Astrocyte (in vitro differentiated cells and primary cell): Measurements from ENCODE around the gene IFT172. TPM values are rescaled to one million over a fixed set of nuclear protein-coding genes. Genes with fewer than 3 reads are reported as not detected.
A peak's percentile ranks its signal among the peaks of the same experiment; 100 is the strongest.
"Not testable (repeated sequence)": the region's sequence is repeated elsewhere in the genome, so short reads cannot be mapped to it uniquely, and the experiment has no call there.

Experiments
- DNase-seq: peaks from one replicate; pipeline ENCODE4 v3.0.0-alpha.2; 2010; ENCODE audit warnings: low read depth
- FAIRE-seq: peaks from 2 replicates; lab custom pipeline; 2011; peaks lifted over from hg19 to GRCh38; lab: Jason Lieb, UNC
- H2AFZ ChIP-seq: 2 replicates; pipeline ENCODE4 v1.6.0; 2012; ENCODE audit warnings: low read depth, low read length, inconsistent platforms
- H3K27ac ChIP-seq: 2 replicates; pipeline ENCODE4 v1.5.1; 2011; ENCODE audit warnings: low read depth, low read length, inconsistent platforms
- H3K27me3 ChIP-seq: 2 replicates; pipeline ENCODE4 v1.6.0; 2011; ENCODE audit warnings: low read length, inconsistent platforms; ENCODE audit not compliant: insufficient read depth
- H3K36me3 ChIP-seq: 2 replicates; pipeline ENCODE4 v1.5.1; 2011; ENCODE audit warnings: low read length, inconsistent platforms; ENCODE audit not compliant: insufficient read depth
- H3K4me1 ChIP-seq: 2 replicates; pipeline ENCODE4 v1.5.1; 2011; ENCODE audit warnings: low read length, inconsistent platforms; ENCODE audit not compliant: insufficient read depth
- H3K4me2 ChIP-seq: 2 replicates; pipeline ENCODE4 v1.6.0; 2012; ENCODE audit warnings: low read length, inconsistent platforms
- H3K4me3 ChIP-seq: 2 replicates; pipeline ENCODE4 v1.5.1; 2011; ENCODE audit warnings: low read depth, mild to moderate bottlenecking, low read length, inconsistent platforms; ENCODE audit not compliant: insufficient read depth
- H3K79me2 ChIP-seq: 2 replicates; pipeline ENCODE4 v1.6.0; 2012; ENCODE audit warnings: mild to moderate bottlenecking, low read length, inconsistent platforms; ENCODE audit not compliant: insufficient read depth
- H3K9ac ChIP-seq: 2 replicates; pipeline ENCODE4 v1.6.0; 2012; ENCODE audit warnings: mild to moderate bottlenecking, low read length, inconsistent platforms
- H3K9me3 ChIP-seq: 2 replicates; pipeline ENCODE4 v1.5.1; 2012; ENCODE audit warnings: low read depth, mild to moderate bottlenecking, low read length, inconsistent platforms; ENCODE audit not compliant: insufficient read depth
- H4K20me1 ChIP-seq: 2 replicates; pipeline ENCODE4 v1.6.0; 2012; ENCODE audit warnings: low read length, inconsistent platforms; ENCODE audit not compliant: insufficient read depth
- H3K27ac Mint-ChIP-seq: one replicate; pipeline ENCODE4 v1.8.0; 2021; ENCODE audit warnings: mild to moderate bottlenecking, mixed read lengths; ENCODE audit not compliant: unreplicated experiment
- H3K27me3 Mint-ChIP-seq: one replicate; pipeline ENCODE4 v1.8.0; 2021; ENCODE audit warnings: low read depth, mixed read lengths; ENCODE audit not compliant: unreplicated experiment
- H3K36me3 Mint-ChIP-seq: one replicate; pipeline ENCODE4 v1.8.0; 2021; ENCODE audit warnings: low read depth, mixed read lengths; ENCODE audit not compliant: unreplicated experiment
- H3K4me1 Mint-ChIP-seq: one replicate; pipeline ENCODE4 v1.8.0; 2021; ENCODE audit warnings: low read depth, mixed read lengths; ENCODE audit not compliant: unreplicated experiment
- H3K4me3 Mint-ChIP-seq: one replicate; pipeline ENCODE4 v1.8.0; 2021; ENCODE audit warnings: mild to moderate bottlenecking, moderate library complexity, mixed read lengths; ENCODE audit not compliant: unreplicated experiment
- H3K9me3 Mint-ChIP-seq: one replicate; pipeline ENCODE4 v1.8.0; 2021; ENCODE audit warnings: mild to moderate bottlenecking, mixed read lengths; ENCODE audit not compliant: unreplicated experiment
- CTCF ChIP-seq: IDR thresholded peaks from 2 replicates; pipeline ENCODE4 v1.5.1; 2011; ENCODE audit warnings: low read depth, mild to moderate bottlenecking, inconsistent platforms, low read length, moderate library complexity; ENCODE audit not compliant: insufficient read depth
- EZH2 ChIP-seq: IDR thresholded peaks from 2 replicates; pipeline ENCODE4 v1.6.1; 2012; ENCODE audit warnings: mild to moderate bottlenecking, low read length, inconsistent platforms; ENCODE audit not compliant: insufficient read depth
- total RNA-seq: library from RNA; stranded (reverse); gene quantifications from 2 replicates; pipeline ENCODE4 v1.2.1, GENCODE V29; 2021

IFT172 gene
- total RNA-seq, 1 donor from 2014 or later: 15.4 TPM

GRCh38 chr2:27428213-27428977, 61.1 kb downstream of the IFT172 start, which contains the start of gene NRBP1:
Gene NRBP1 (plus strand): TSS chr2:27428631. CDS start chr2:27433274, 4,643 bp downstream.
- Mint-ChIP-seq H3K9me3 (no peaks in the 10 kb centered on the region), H3K36me3 (peaks cover 2% of the 10 kb centered on the region), H3K27me3 (no peaks in the 10 kb centered on the region), H3K4me3 (peak within 1 kb of the TSS; percentile 98), H3K27ac (peak within 1 kb of the TSS; percentile 93), H3K4me1 (peaks cover 12% of the 10 kb centered on the region)
- DNase-seq (peak; percentile 69), FAIRE-seq (no peak)
- H4K20me1 ChIP-seq: peaks cover 43% of the 10 kb centered on the region
- peak within 1 kb of the TSS; percentile 91 for H3K4me2 ChIP-seq
- no peaks in the 10 kb centered on the region for H3K27me3 ChIP-seq
- H3K79me2 ChIP-seq: peaks cover 44% of the 10 kb centered on the region
- H3K4me3 ChIP-seq: peak within 1 kb of the TSS; percentile 91
- H3K27ac ChIP-seq: peak within 1 kb of the TSS; percentile 93
- H2AFZ ChIP-seq: peak within 1 kb of the TSS; percentile 86
- peaks cover 4% of the 10 kb centered on the region for H3K36me3 ChIP-seq
- no peak for TF ChIP-seq EZH2
- no peak for TF ChIP-seq CTCF
- peak within 1 kb of the TSS; percentile 98 for H3K9ac ChIP-seq
- H3K4me1 ChIP-seq: peaks cover 18% of the 10 kb centered on the region
- H3K9me3 ChIP-seq: no peaks in the 10 kb centered on the region

- H3K27ac Mint-ChIP-seq: peak overlapping the region; percentile 86
- H2AFZ ChIP-seq: peak overlapping the region; percentile 86
- peaks cover 12% of the 10 kb centered on the region for H3K4me1 Mint-ChIP-seq
- DNase-seq: no peak
- H3K79me2 ChIP-seq: peaks cover 38% of the 10 kb centered on the region
- H3K4me3 Mint-ChIP-seq: peak overlapping the region; percentile 92
- peak overlapping the region; percentile 93 for H3K27ac ChIP-seq
- H3K9me3 ChIP-seq: no peaks in the 10 kb centered on the region
- peak overlapping the region; percentile 91 for H3K4me2 ChIP-seq
- FAIRE-seq: no peak
- no peak for TF ChIP-seq EZH2
- TF ChIP-seq CTCF: no peak
- peak overlapping the region; percentile 91 for H3K4me3 ChIP-seq
- H3K9me3 Mint-ChIP-seq: no peaks in the 10 kb centered on the region
- H3K27me3 Mint-ChIP-seq: no peaks in the 10 kb centered on the region
- H3K4me1 ChIP-seq: peaks cover 18% of the 10 kb centered on the region
- H3K27me3 ChIP-seq: no peaks in the 10 kb centered on the region
- no peaks in the 10 kb centered on the region for H3K36me3 ChIP-seq
- no peaks in the 10 kb centered on the region for H3K36me3 Mint-ChIP-seq
- H4K20me1 ChIP-seq: peaks cover 38% of the 10 kb centered on the region
- H3K9ac ChIP-seq: peak overlapping the region; percentile 98
Observed at GRCh38 chr2:27427863-27428212, 61.7 kb downstream of the IFT172 start.

- not testable (repeated sequence) for H3K9ac ChIP-seq, H2AFZ ChIP-seq, H3K36me3 ChIP-seq
Observed at GRCh38 chr2:27425039-27425438, 64.5 kb downstream of the IFT172 start.

More at GRCh38 chr2:27425039-27425438, 64.5 kb downstream of the IFT172 start:
- H3K4me1 ChIP-seq, H3K27me3 ChIP-seq, H3K4me2 ChIP-seq, H3K4me3 Mint-ChIP-seq, H3K4me3 ChIP-seq, DNase-seq, H3K4me1 Mint-ChIP-seq, H3K9me3 ChIP-seq, H3K27me3 Mint-ChIP-seq, H3K9me3 Mint-ChIP-seq, H3K27ac Mint-ChIP-seq, H3K27ac ChIP-seq, H3K36me3 Mint-ChIP-seq, FAIRE-seq: not testable (repeated sequence)
- peaks cover 10% of the 10 kb centered on the region for H4K20me1 ChIP-seq
- peaks cover 10% of the 10 kb centered on the region for H3K79me2 ChIP-seq
